Stomach (tissue), 4 donors: ENCODE measurements around the gene NUDT1.

Source experiments
- CTCF ChIP-seq, 7 experiments: fragments of 450-650 bp in 4 of 7; fragments of 200-600 bp in 3 of 7; sonication (generic) in 3 of 7; IDR thresholded peaks; one replicate each; pipeline ENCODE4 v1.5.1; 2016 to 2019; ENCODE audit warnings: antibody characterized with exemption in 7 of 7, control low read depth in 2 of 7, mild to moderate bottlenecking in 1 of 7
- POLR2A ChIP-seq, 4 donors: fragments of 450-650 bp; IDR thresholded peaks; one replicate each; pipeline ENCODE4 v1.6.1; 2016; ENCODE audit warnings: antibody characterized with exemption in 4 of 4, control low read depth in 2 of 4, mild to moderate bottlenecking in 1 of 4, moderate library complexity in 1 of 4

- no peak for TF ChIP-seq CTCF (IDR thresholded peaks at IDR 0.05)
- no peak for TF ChIP-seq POLR2A (IDR thresholded peaks at IDR 0.05)
Observed at GRCh38 chr7:2287745-2288144, 45.7 kb downstream of the NUDT1 start.
